Measurements from ENCODE around the gene SOX15.
A peak's percentile ranks its signal among the peaks of the same experiment; 100 is the strongest.

Gene SOX15

GRCh38 chr17:7583253-7584109 lies 6.4 kb downstream of the SOX15 start, which contains the start of gene MPDU1:
MPDU1 (plus strand) TSS chr17:7583852; CDS start chr17:7583863, 11 bp downstream.
- H3K36me3 ChIP-seq (ENCODE audit: insufficient read depth, low read length) = peaks cover 14% of the 10 kb centered on the region
- H3K27ac ChIP-seq = peak within 1 kb of the TSS; percentile 99
- TF ChIP-seq EZH2 (IDR thresholded peaks at IDR 0.05) = no peak
- no peak for TF ChIP-seq FOXP2 (optimal IDR thresholded peaks at IDR 0.05; ENCODE audit: control extremely low read depth, extremely low read length, insufficient read depth)
- peak; percentile 68 for TF ChIP-seq POLR2AphosphoS5 (IDR thresholded peaks at IDR 0.05; ENCODE audit: borderline replicate concordance, low read depth, low read length)
- H3K9me3 ChIP-seq (ENCODE audit: low read depth, low read length) = no peaks in the 10 kb centered on the region
- peak; percentile 80 for DNase-seq (ENCODE audit: low read depth, low spot score)
- peak within 1 kb of the TSS; percentile 99 for H3K9ac ChIP-seq (ENCODE audit: insufficient read length)
- peak within 1 kb of the TSS; percentile 95 for H3K4me3 ChIP-seq

- Histone ChIP-seq H3K27ac (peak overlapping the region; percentile 99), H3K36me3 (ENCODE audit: insufficient read depth, low read length) (peaks cover 21% of the 10 kb centered on the region), H3K9ac (ENCODE audit: insufficient read length) (peak overlapping the region; percentile 99), H3K9me3 (ENCODE audit: low read depth, low read length) (no peaks in the 10 kb centered on the region), H3K4me3 (peak overlapping the region; percentile 95)
- no peak for DNase-seq (ENCODE audit: low read depth, low spot score)
- TF ChIP-seq POLR2AphosphoS5 (IDR thresholded peaks at IDR 0.05; ENCODE audit: borderline replicate concordance, low read depth, low read length) (no peak), EZH2 (IDR thresholded peaks at IDR 0.05) (no peak), FOXP2 (optimal IDR thresholded peaks at IDR 0.05; ENCODE audit: control extremely low read depth, extremely low read length, insufficient read depth) (no peak)
Measured at GRCh38 chr17:7582396-7583252, 7.3 kb downstream of the SOX15 start.

DNA sequence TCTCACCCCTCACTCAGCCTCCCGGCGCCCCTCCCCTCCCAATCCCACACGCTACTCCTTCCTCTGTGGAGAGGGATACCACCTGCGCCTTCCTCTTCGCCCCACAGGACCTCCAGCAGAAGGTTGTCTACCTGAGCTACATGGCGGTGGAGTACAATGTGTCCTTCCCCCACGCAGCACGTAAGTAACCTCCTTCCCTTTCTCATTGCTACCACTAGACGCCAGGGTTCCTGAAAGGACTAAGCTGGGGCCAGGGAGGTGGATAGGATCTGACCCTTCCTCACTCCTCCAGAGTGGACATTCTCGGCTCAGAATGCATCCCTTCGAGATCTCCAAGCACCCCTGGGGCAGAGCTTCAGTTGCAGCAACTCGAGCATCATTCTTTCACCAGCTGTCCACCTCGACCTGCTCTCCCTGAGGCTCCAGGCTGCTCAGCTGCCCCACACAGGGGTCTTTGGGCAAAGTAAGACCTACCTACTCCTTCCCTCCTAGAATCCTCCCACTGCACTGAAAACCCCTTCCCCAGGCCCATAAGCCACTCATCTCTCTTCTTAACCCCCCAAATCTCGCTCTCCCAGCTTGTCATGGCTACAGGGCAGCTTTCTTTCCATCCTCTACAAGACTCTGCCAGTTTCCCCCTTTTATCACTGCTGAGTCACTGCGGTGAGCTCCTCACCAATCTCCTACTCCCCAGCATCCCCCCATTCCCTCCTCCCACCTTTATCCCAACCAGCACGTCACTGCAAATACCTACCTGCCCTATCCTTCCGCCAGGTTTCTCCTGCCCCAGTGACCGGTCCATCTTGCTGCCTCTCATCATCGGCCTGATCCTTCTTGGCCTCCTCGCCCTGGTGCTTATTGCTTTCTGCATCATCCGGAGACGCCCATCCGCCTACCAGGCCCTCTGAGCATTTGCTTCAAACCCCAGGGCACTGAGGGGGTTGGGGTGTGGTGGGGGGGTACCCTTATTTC lies 9.0 kb downstream of the SOX15 start:
- Histone ChIP-seq H3K27ac (peak overlapping the region; percentile 68), H3K4me3 (no peak overlapping the region), H3K9me3 (ENCODE audit: low read depth, low read length) (no peaks in the 10 kb centered on the region), H3K9ac (ENCODE audit: insufficient read length) (no peak overlapping the region), H3K36me3 (ENCODE audit: insufficient read depth, low read length) (peaks cover 33% of the 10 kb centered on the region)
- TF ChIP-seq FOXP2 (optimal IDR thresholded peaks at IDR 0.05; ENCODE audit: control extremely low read depth, extremely low read length, insufficient read depth) = no peak
- no peak for TF ChIP-seq POLR2AphosphoS5 (IDR thresholded peaks at IDR 0.05; ENCODE audit: borderline replicate concordance, low read depth, low read length)
- TF ChIP-seq EZH2 (IDR thresholded peaks at IDR 0.05) = no peak
- DNase-seq (ENCODE audit: low read depth, low spot score) = no peak

DNA sequence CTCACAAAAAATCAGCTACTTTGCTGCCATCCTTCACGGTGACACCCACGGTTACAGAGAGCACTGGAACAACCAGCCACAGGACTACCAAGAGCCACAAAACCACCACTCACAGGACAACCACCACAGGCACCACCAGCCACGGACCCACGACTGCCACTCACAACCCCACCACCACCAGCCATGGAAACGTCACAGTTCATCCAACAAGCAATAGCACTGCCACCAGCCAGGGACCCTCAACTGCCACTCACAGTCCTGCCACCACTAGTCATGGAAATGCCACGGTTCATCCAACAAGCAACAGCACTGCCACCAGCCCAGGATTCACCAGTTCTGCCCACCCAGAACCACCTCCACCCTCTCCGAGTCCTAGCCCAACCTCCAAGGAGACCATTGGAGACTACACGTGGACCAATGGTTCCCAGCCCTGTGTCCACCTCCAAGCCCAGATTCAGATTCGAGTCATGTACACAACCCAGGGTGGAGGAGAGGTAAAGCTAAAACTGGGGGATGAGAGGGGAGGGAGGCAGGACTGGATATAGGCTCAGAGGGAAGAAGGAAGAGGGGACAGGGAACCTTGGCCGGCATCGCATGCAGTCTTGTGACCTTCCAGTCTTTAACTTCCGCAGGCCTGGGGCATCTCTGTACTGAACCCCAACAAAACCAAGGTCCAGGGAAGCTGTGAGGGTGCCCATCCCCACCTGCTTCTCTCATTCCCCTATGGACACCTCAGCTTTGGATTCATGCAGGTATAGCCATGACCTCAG lies 9.9 kb downstream of the SOX15 start:
- Histone ChIP-seq H3K27ac (peak overlapping the region; percentile 92), H3K9me3 (ENCODE audit: low read depth, low read length) (no peaks in the 10 kb centered on the region), H3K36me3 (ENCODE audit: insufficient read depth, low read length) (peaks cover 42% of the 10 kb centered on the region), H3K4me3 (no peak overlapping the region), H3K9ac (ENCODE audit: insufficient read length) (no peak overlapping the region)
- TF ChIP-seq POLR2AphosphoS5 (IDR thresholded peaks at IDR 0.05; ENCODE audit: borderline replicate concordance, low read depth, low read length) (no peak), FOXP2 (optimal IDR thresholded peaks at IDR 0.05; ENCODE audit: control extremely low read depth, extremely low read length, insufficient read depth) (no peak), EZH2 (IDR thresholded peaks at IDR 0.05) (no peak)
- DNase-seq (ENCODE audit: low read depth, low spot score) = no peak

DNA sequence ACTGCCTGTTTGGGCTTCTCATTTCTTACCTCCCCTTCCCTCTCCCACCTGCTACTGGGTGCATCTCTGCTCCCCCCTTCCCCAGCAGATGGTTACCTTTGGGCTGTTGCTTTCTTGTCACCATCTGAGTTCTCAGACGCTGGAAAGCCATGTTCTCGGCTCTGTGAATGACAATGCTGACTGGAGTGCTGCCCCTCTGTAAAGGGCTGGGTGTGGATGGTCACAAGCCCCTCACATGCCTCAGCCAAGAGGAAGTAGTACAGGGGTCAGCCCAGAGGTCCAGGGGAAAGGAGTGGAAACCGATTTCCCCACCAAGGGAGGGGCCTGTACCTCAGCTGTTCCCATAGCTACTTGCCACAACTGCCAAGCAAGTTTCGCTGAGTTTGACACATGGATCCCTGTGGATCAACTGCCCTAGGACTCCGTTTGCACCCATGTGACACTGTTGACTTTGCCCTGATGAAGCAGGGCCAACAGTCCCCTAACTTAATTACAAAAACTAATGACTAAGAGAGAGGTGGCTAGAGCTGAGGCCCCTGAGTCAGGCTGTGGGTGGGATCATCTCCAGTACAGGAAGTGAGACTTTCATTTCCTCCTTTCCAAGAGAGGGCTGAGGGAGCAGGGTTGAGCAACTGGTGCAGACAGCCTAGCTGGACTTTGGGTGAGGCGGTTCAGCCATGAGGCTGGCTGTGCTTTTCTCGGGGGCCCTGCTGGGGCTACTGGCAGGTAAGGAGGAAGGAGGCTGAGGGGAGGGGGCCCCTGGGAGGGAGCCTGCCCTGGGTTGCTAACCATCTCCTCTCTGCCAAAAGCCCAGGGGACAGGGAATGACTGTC lies 10.7 kb downstream of the SOX15 start, which contains the start of gene CD68:
Gene CD68 (plus strand): TSS at position 638 of the 833 bp plus-strand sequence. CDS start 40 bp downstream, at position 678.
- TF ChIP-seq POLR2AphosphoS5 (IDR thresholded peaks at IDR 0.05; ENCODE audit: borderline replicate concordance, low read depth, low read length) (peak; percentile 87), FOXP2 (optimal IDR thresholded peaks at IDR 0.05; ENCODE audit: control extremely low read depth, extremely low read length, insufficient read depth) (no peak)
- Histone ChIP-seq H3K9ac (ENCODE audit: insufficient read length) (no peak within 1 kb of the TSS), H3K36me3 (ENCODE audit: insufficient read depth, low read length) (peaks cover 50% of the 10 kb centered on the region), H3K9me3 (ENCODE audit: low read depth, low read length) (no peaks in the 10 kb centered on the region), H3K4me3 (peak within 1 kb of the TSS; percentile 24; the same call in 1 of the 2 replicates), H3K27ac (peak within 1 kb of the TSS; percentile 92)
- DNase-seq (ENCODE audit: low read depth, low spot score) = no peak

DNA sequence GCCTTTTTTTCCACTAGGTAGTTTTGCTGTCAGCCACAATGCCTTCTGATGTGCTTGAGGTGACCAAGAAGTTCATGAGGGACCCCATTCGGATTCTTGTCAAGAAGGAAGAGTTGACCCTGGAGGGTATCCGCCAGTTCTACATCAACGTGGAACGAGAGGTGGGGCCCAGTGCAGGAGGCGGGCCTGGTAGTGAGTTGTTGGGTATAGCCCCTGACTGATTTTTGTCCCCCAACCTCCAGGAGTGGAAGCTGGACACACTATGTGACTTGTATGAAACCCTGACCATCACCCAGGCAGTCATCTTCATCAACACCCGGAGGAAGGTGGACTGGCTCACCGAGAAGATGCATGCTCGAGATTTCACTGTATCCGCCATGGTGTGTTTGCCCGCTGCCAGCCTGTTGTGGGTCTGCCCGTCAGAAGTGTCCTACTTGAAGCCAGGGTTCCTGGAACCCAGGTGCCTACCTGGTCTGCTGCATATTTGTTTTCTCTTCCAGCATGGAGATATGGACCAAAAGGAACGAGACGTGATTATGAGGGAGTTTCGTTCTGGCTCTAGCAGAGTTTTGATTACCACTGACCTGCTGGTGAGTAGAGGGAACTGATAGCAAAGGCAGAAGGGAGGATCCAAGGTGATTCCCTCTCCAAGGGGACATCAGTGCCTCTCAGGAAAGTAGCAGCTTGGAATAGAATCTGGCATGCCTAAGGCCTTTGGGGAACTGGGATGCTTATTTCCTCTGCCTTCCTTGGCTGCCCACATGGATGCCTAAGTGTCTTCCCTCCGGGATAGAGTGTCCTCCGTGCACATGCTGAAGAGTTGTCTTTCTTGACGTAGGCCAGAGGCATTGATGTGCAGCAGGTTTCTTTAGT lies 12.3 kb downstream of the SOX15 start:
- Histone ChIP-seq H3K9me3 (ENCODE audit: low read depth, low read length) (no peaks in the 10 kb centered on the region), H3K4me3 (no peak overlapping the region), H3K27ac (peak overlapping the region; percentile 64; the same call in 1 of the 2 replicates), H3K9ac (ENCODE audit: insufficient read length) (no peak overlapping the region), H3K36me3 (ENCODE audit: insufficient read depth, low read length) (peaks cover 65% of the 10 kb centered on the region)
- no peak for TF ChIP-seq FOXP2 (optimal IDR thresholded peaks at IDR 0.05; ENCODE audit: control extremely low read depth, extremely low read length, insufficient read depth)
- no peak for TF ChIP-seq EZH2 (IDR thresholded peaks at IDR 0.05)
- no peak for TF ChIP-seq POLR2AphosphoS5 (IDR thresholded peaks at IDR 0.05; ENCODE audit: borderline replicate concordance, low read depth, low read length)
- DNase-seq (ENCODE audit: low read depth, low spot score) = no peak

Measured in SK-N-MC (cell line).